ENCODE results near the gene SERTM1.

Gene SERTM1

GRCh38 chr13:36710396-36710795 is 36.6 kb downstream of the SERTM1 start:
- Histone ChIP-seq H3K9me3 (no peaks in the 10 kb centered on the region), H3K36me3 (no peaks in the 10 kb centered on the region), H3K4me3 (ENCODE audit: low read depth in 1 of 2, low read length in 1 of 2) (no peak overlapping the region), H3K27ac (no peak overlapping the region), H3K27me3 (no peaks in the 10 kb centered on the region), H3K4me1 (ENCODE audit: control insufficient read depth in 1 of 2, insufficient read depth in 1 of 2, low read depth in 1 of 2, low read length in 1 of 2) (no peaks in the 10 kb centered on the region)
- no peak for TF ChIP-seq CTCF (IDR thresholded peaks at IDR 0.05)

- Histone ChIP-seq H3K27me3 (no peaks in the 10 kb centered on the region), H3K36me3 (no peaks in the 10 kb centered on the region), H3K27ac (no peak overlapping the region), H3K9me3 (no peaks in the 10 kb centered on the region), H3K4me3 (ENCODE audit: low read depth in 1 of 2, low read length in 1 of 2) (no peak overlapping the region), H3K4me1 (ENCODE audit: control insufficient read depth in 1 of 2, insufficient read depth in 1 of 2, low read depth in 1 of 2, low read length in 1 of 2) (no peaks in the 10 kb centered on the region)
- no peak for TF ChIP-seq CTCF (IDR thresholded peaks at IDR 0.05)
Observed at GRCh38 chr13:36712290-36712689, 38.5 kb downstream of the SERTM1 start.

- Histone ChIP-seq H3K27me3 (no peaks in the 10 kb centered on the region), H3K4me1 (ENCODE audit: control insufficient read depth in 1 of 2, insufficient read depth in 1 of 2, low read depth in 1 of 2, low read length in 1 of 2) (no peaks in the 10 kb centered on the region), H3K9me3 (no peaks in the 10 kb centered on the region), H3K4me3 (ENCODE audit: low read depth in 1 of 2, low read length in 1 of 2) (no peak overlapping the region), H3K36me3 (no peaks in the 10 kb centered on the region), H3K27ac (no peak overlapping the region)
- no peak for TF ChIP-seq CTCF (IDR thresholded peaks at IDR 0.05)
Observed at GRCh38 chr13:36712770-36713169, 39.0 kb downstream of the SERTM1 start.

- no peaks in the 10 kb centered on the region for H3K4me1 ChIP-seq (ENCODE audit: control insufficient read depth in 1 of 2, insufficient read depth in 1 of 2, low read depth in 1 of 2, low read length in 1 of 2)
- H3K36me3 ChIP-seq, result no peaks in the 10 kb centered on the region
- no peak overlapping the region for H3K27ac ChIP-seq
- H3K9me3 ChIP-seq, result no peaks in the 10 kb centered on the region
- TF ChIP-seq CTCF (IDR thresholded peaks at IDR 0.05), result no peak
- H3K4me3 ChIP-seq (ENCODE audit: low read depth in 1 of 2, low read length in 1 of 2), result no peak overlapping the region
- H3K27me3 ChIP-seq, result no peaks in the 10 kb centered on the region
Observed at GRCh38 chr13:36713887-36714286, 40.1 kb downstream of the SERTM1 start.

- no peaks in the 10 kb centered on the region for H3K9me3 ChIP-seq
- H3K4me1 ChIP-seq (ENCODE audit: control insufficient read depth in 1 of 2, insufficient read depth in 1 of 2, low read depth in 1 of 2, low read length in 1 of 2), result no peaks in the 10 kb centered on the region
- no peak overlapping the region for H3K4me3 ChIP-seq (ENCODE audit: low read depth in 1 of 2, low read length in 1 of 2)
- H3K27me3 ChIP-seq, result no peaks in the 10 kb centered on the region
- H3K27ac ChIP-seq, result no peak overlapping the region
- TF ChIP-seq CTCF (IDR thresholded peaks at IDR 0.05), result no peak
- H3K36me3 ChIP-seq, result no peaks in the 10 kb centered on the region
Observed at GRCh38 chr13:36715841-36716240, 42.0 kb downstream of the SERTM1 start.

GRCh38 chr13:36717017-36717416 is 43.2 kb downstream of the SERTM1 start:
- Histone ChIP-seq H3K27ac (no peak overlapping the region), H3K4me1 (ENCODE audit: control insufficient read depth in 1 of 2, insufficient read depth in 1 of 2, low read depth in 1 of 2, low read length in 1 of 2) (no peaks in the 10 kb centered on the region), H3K27me3 (no peaks in the 10 kb centered on the region), H3K4me3 (ENCODE audit: low read depth in 1 of 2, low read length in 1 of 2) (no peak overlapping the region), H3K9me3 (no peaks in the 10 kb centered on the region), H3K36me3 (no peaks in the 10 kb centered on the region)
- no peak for TF ChIP-seq CTCF (IDR thresholded peaks at IDR 0.05)
